ENCODE data around the gene BRD1. TPM values are rescaled to one million over a fixed set of nuclear protein-coding genes. Genes with fewer than 3 reads are reported as not detected.
"Not testable (repeated sequence)": the region's sequence is repeated elsewhere in the genome, so short reads cannot be mapped to it uniquely, and the experiment has no call there.

BRD1 gene
- total RNA-seq, 2 experiments from 2014 or later: 29.1 to 31.2 TPM

DNA sequence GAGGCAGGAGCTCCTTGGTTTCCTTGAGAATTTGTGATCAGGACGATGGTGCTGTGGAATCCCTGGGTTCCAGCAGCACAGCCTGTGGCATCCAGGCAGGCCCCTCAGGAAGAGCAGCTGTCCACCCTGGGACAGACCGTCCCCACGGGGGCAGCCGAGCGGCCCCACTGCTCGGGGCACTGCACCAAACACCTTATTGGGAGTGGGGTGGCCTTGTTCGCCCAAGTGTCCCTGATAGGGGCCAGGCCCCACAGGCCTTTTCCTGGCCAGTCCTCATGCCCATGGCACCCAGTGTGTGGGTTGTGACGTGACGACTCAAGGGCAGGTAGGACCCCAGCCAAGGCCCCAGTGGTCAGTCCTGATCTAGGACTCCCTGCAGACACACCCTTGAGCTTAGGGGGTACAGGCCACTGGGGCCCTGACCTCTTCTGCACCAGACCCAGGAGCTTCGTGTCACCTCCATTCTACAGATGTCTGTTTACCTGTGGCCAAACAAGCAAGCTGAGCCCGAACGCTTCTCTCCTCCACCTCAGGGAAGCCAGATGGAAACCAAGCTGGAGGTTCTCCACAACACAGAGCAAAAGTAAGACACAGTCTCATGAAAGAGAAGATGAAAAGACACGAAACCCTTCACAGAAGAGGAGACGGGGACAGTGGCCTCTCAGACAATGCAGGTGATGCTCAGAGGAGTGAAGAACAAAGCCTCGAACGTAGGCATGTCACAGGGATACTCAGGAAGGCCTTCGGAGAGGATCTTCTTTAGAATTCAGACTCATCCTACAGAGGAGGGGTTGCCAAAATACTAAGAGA, 1.6 kb upstream of the BRD1 start:
- ChIA-PET CTCF (no interaction called here), POLR2A (interaction anchor here (0.7 to 1.1 kb wide), 2 partner anchors 9 to 10 kb away, joined by 3 to 6 read pairs; no protein-coding TSS in a partner anchor)

DNA sequence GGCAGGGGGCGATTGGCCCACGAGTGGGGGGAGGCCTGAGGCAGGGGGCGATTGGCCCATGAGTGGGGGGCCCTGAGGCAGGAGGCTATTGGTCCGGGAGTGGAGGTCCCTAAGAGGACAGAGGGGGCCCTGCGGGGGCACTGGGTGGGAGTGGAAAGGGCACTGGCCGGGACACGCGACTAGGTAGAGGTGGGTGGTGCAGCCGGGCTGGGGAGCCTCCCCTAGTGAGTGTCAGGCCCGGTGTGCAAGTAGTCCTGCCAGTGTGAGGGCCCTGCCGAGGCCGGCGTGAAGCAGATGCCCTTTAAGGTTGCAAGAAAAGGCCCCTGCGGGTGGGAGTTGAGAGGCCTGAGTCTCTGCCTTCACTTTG, 909 bp upstream of the BRD1 start:
- CTCF ChIA-PET: no interaction called here
- POLR2A ChIA-PET: interaction anchor here (1.1 kb wide), 1 partner anchor 10 kb away, joined by 6 read pairs; no protein-coding TSS in a partner anchor

DNA sequence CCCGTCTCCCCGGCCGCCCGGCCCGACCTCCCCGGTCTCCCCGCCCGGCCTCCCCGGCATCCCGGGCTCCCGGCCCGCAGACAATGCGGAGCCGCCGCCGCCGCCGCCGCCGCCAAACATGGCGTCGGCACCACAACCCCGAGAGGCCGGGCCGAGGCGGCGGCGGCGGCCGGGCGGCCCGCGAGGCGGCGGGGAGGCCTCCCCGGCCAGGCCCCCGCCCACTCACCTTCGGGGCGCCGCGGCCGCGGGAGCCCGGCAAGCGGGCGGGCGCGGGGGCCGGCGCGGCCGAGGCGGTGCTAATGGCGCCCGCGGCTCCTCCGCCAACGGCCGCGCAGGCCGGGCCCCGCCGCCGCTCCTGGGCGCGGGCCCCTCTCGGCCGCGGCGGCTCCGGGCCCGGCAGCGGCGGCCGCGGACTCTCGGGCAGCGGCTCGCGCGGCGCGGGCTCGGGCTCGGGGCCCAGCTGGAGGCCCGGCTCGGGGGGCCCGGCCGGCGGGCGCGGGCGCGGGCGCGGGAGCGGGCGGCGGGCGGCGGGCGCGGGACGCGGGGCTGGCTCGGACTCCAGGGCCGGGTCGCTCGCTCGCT, 311 bp downstream of the BRD1 start:
- CTCF ChIA-PET: no interaction called here
- POLR2A ChIA-PET: no interaction called here

DNA sequence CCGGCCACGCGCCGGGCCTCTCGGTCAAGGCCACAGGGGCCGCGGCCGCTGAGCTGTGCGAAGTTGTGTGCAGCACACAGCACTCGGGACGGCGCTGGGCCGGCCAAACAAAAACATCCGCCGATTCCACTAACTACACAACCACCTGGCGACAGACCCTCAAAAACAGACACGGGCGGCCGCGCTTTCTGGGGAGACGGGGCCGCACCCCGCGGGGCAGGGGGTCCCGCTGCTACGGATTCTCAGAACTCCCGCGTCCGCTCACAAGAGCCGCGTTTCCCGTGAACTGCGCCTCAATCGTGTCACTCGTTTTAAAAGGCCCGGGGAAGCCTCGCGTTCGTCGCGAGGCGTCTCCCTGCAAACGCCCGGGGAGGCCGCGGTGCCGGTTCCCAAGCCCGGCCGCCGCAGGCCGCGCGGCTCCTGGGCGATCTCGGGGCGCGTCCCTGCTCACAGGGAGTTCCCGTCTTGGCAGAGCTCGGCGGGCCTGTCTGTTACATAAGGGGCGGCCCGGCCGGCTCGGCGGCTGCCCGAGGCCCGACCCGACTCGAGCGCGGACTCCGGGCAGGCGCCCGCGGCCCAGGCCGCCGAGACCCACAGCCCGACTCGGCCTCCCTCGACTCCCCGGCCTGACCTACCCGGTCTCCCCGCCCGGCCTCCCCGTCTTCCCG, 936 bp downstream of the BRD1 start:
- CTCF ChIA-PET: interaction anchor here (0.9 kb wide), 2 partner anchors 21 to 59 kb away, joined by 3 to 4 read pairs; no protein-coding TSS in a partner anchor
- POLR2A ChIA-PET: interaction anchor here (0.9 to 1.6 kb wide), 4 partner anchors 11 to 145 kb away, joined by 3 to 6 read pairs (median 4); no protein-coding TSS in a partner anchor

DNA sequence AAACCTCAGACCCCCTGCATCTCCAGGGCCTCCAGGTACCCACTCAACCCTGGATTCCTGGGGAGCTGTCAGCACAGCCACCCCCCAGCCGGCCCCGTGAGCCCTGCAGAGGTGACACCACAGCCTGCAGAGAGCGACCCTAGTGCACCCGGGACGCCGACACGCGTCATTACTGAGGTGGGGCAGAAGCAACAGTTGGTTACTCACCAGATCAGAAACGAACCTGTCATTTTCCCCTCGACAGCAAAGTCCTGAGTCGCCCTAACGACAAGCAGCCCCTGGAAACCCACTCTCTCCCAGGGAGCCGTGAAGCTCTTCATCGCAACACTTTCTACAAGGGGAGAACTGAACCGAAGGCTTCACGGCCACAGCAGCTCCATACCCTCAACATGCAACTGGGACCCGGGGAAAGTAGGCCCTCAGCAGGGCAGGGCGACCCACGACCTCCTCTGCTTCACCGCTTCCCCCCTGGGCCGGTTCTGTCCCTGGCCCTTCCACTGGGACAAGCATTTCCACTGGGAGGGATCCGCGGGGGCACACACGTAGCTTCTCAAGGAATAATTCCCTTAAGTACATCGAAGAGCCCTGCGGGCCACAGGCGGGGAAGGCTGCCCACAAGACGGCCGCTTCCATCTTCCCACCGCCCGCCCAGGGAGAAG, 1.6 kb downstream of the BRD1 start:
- ChIA-PET POLR2A (interaction anchor here (0.9 to 1.6 kb wide), 4 partner anchors 12 to 146 kb away, joined by 3 to 6 read pairs (median 4); no protein-coding TSS in a partner anchor), CTCF (interaction anchor here (0.9 kb wide), 2 partner anchors 20 to 59 kb away, joined by 3 to 4 read pairs; no protein-coding TSS in a partner anchor)

DNA sequence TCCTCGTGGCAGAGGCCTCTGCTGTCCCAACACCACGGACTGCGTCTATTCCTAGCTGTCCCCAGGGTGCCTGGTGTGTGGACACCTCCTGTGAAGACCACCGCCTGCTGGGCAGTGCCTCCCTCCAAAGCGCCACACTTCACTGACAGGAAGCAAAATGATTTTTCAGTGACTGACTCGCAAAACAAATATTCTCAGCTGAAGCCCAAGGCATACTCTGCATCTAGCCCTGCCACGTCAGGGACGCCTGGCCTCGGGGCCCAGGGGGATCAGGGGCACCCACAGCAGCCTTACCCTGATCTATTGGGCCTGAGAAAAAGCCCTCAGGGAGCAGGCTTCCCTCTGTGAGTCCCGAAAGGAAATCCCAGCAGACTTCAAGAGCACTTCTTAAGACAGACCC, 2.2 kb downstream of the BRD1 start:
- CTCF ChIA-PET: interaction anchor here (0.9 kb wide), 1 partner anchor 58 kb away, joined by 4 read pairs; no protein-coding TSS in a partner anchor

DNA sequence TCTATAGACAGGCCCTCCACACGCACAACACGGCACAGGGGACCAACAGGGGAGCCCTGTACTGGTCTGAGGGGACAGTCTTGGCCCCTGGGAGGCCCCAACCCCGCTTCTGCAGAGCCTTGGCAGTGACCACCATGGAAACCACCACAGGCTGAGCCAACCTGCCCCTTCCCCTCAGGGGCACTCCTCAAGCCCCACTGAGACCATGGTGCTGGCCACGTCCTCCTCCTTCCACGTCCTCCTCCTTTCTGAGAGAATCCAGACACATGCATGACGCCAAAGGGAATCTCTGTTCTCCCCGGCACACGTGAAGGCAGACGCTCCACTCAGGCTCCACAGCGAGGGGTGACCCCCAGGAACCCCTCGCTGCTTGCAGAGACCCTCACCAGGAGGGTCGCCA, 2.7 kb downstream of the BRD1 start:
- ChIA-PET POLR2A (no interaction called here), CTCF (no interaction called here)

More for the DNA sequence above, 2.2 kb downstream of the BRD1 start:
- POLR2A ChIA-PET: interaction anchor here (0.9 to 1.6 kb wide), 3 partner anchors 17 to 146 kb away, joined by 3 to 6 read pairs (median 3); no protein-coding TSS in a partner anchor

DNA sequence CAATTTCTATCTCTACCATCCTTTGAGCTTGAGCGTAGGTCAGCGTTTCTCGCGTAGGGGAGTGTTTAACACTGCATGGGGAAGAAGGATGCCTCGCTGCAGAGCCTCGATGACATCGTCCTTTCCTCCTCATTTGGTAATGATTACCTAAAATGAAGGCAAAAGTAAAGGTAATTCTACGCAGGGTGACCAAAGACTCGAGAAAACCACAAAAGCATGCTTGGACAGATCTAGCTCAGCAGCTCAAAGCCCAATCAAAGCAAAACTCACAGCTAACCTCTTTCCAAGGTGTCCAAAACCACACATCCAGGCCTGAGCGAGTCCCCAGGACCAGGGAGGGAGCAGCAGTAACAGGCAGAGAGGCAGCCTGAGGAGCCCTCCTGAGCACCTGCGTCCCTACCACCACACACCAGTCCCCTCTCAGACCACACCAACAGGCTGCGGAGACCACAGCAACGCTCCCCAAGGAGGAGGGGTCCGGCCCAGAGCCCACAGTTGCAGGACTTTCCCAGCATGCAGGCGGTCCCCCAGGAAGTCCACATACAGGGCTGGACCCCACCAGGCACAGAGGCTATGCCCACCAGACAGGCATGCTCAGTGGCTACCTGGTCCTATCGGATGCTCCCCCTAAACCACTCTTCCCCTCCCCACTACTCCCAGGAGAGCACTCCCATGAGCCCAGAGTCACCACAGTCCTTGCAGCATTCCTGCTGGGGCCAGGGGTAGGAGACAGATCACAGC, 3.3 kb downstream of the BRD1 start:
- CTCF ChIA-PET: no interaction called here
- POLR2A ChIA-PET: no interaction called here

DNA sequence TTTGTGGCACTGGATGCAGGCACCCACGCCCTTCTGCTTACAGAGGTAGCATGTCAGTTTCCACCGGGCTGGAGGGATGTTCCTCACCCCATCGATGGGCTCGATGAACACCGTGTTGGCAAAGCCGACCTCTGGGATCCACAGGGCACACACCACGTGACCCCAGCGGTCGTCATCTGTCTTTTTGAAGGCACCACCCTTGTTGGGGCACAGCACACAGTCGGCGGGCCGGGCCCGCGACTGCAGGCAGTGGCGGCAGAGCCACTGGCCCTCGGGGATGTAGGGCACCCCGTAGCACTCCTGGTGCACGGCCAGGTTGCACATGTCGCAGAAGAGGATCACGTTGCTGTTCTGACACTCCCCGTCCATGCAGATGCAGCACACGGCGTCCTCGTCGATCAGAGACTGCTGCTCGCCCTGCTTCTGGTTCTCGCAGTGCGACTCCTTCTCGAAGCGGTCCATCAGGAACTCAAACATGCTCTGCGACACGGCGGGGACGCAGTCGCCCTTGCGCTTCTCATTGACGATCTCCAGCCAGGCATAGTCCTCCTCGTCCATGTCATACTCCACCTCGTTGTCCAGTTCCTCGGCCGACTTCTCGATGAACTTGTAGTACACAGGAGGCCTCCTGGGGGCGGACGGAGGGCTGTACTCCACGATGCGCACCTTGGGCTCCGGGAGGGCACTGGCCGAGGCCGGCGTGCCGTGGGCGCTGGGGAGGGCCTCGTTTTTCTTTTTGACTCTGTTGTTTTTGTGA, 4.2 kb downstream of the BRD1 start:
- CTCF ChIA-PET: no interaction called here
- POLR2A ChIA-PET: no interaction called here

DNA sequence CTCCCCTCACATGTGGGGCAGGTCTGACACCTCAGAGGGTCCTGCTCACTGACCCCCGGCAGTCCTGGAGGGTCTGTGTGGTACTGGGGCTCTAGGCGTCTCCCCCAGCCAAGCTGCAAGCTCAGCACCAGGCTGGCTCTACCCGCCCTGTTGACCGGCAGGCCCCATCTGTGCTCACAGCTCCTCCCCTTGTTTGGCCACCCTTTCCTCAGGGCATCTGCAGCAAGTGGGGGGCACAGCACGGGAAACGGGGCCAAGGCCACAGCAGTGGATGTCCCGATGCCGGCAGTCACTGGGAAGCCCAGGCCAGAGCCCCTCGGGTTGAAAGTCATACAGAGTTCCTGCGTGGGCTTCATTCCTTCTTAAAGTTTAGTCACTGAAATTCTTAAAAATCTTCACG, 5.9 kb downstream of the BRD1 start:
- POLR2A ChIA-PET: not testable (repeated sequence)
- CTCF ChIA-PET: interaction anchor here (1.3 kb wide), 1 partner anchor 18 kb away, joined by 3 read pairs; no protein-coding TSS in a partner anchor

DNA sequence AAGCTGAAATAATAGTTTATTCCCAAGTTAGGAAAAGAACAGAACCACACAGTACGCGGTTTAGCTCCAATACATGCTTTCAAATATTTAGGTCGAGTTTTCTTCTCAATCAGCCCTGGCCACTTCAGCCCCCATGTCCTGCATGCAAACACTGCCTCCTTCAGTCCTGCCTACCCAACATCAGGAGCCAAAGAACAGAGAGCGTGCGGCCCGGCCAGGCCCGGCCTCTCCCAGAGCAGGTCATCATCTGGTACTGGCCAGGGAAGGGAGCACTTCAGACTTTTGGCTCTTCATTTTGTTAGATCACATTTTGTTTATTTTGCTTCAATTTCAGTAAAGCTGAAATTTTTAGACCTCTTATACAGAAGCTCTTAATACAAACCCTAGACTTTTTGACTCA, 6.7 kb downstream of the BRD1 start:
- CTCF ChIA-PET: interaction anchor here (1.1 to 1.3 kb wide), 2 partner anchors 17 to 22 kb away, joined by 3 read pairs; no protein-coding TSS in a partner anchor
- POLR2A ChIA-PET: no interaction called here

DNA sequence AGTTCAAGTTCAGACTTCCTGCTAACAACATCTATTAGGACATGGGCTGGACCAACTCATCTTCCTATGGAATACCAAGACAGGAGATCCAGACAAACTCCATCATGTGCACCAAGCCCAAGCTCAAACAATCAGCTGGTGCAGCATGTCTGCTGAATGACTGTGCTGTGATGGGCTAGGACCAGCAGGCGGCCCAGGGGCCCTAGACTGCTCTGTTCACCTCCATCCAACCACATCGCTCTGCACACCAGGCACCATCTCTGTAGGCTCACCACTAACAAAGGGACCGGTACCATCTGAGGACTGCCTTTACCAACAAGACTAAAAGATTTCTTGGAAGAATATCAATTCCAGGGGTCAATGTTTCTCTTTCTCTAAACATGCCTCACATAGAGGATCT, 10.3 kb downstream of the BRD1 start:
- CTCF ChIA-PET: no interaction called here
- POLR2A ChIA-PET: no interaction called here

DNA sequence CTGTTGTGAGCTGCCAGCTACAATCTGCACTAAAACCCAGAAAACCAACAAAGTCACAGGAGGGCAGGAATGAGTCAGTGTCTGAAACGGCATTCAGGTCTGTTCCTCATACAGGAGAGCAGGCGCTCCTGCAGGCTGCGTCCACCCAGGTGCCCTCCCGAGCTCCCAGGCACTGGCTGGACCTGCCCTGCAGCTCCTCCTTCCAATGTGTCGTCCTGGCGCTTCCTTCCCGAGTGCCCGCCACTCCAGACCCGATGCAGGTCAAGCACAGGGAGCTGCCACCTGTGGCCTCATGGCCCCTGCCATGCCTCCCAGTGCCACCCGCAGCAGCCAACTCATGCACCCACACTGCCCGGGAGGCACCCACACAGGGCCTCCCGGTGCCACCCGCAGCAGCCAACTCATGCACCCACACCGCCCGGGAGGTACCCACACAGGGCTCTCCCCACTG, 12.0 kb downstream of the BRD1 start:
- POLR2A ChIA-PET: no interaction called here
- CTCF ChIA-PET: interaction anchor here (0.6 kb wide), 1 partner anchor 24 kb away, joined by 3 read pairs; no protein-coding TSS in a partner anchor

DNA sequence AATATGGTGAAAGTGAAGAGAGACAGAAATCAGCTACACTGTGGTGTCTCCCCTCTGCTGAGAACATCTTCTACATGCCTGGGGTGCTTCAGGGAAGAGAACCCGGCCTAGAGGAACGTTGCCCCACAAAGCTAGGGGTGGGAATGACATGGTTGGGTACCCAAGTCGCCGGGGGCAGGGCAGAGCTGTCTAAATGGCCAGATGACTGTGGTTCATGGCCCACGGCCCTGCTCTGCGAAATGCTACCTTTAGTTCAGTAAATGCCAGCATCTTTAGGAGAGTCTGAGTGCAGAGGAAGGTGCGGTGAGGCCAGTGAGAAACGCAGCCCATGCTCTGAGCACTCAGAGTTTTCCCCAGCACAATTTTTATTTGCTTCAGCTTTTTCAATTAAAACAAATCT, 12.8 kb downstream of the BRD1 start:
- POLR2A ChIA-PET: no interaction called here
- CTCF ChIA-PET: interaction anchor here (0.6 kb wide), 1 partner anchor 23 kb away, joined by 3 read pairs; no protein-coding TSS in a partner anchor

DNA sequence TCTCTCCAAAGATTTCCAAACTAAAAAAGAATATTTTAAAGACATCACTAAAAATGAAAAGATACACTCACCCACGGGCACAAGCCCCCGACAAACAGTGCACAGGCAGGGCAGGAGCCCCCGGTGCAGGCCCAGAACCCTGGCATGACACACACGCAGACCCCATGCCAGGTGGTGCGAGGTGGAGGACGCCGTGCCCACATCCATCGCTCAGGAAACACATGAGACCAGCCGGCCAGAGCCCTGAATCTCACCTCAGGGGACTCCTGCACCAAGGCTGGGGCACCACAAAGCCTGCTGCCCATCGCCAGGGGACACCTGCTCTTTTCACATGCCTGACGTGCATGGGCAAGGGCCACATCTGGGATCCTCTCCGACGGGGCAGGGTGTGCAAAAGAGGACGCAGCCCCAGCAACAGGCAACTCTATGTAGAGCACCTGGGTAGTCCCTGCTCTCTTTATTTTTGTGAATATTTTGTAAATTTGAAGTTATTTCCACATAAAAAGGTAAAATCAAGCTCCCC, 13.4 kb downstream of the BRD1 start:
- CTCF ChIA-PET: no interaction called here
- POLR2A ChIA-PET: no interaction called here

DNA sequence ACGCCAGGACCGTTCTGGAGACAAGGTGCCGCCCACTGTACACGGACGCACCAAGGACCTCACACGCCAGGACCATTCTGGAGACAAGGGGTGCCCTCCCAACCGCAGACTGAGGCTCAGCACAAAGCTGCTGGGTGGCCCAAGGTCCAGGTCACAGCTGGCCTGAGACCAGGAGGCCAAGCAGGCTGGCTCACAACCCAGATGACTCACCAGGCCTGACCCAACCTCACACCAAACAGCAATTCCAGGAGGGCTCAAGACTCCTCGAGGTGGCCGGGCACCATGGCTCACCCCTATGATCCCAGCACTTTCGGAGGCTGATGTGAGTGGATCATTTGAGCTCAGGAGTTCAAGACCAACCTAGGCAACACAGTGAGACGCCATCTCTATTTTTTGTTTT, 14.8 kb downstream of the BRD1 start:
- POLR2A ChIA-PET: no interaction called here
- CTCF ChIA-PET: no interaction called here

DNA sequence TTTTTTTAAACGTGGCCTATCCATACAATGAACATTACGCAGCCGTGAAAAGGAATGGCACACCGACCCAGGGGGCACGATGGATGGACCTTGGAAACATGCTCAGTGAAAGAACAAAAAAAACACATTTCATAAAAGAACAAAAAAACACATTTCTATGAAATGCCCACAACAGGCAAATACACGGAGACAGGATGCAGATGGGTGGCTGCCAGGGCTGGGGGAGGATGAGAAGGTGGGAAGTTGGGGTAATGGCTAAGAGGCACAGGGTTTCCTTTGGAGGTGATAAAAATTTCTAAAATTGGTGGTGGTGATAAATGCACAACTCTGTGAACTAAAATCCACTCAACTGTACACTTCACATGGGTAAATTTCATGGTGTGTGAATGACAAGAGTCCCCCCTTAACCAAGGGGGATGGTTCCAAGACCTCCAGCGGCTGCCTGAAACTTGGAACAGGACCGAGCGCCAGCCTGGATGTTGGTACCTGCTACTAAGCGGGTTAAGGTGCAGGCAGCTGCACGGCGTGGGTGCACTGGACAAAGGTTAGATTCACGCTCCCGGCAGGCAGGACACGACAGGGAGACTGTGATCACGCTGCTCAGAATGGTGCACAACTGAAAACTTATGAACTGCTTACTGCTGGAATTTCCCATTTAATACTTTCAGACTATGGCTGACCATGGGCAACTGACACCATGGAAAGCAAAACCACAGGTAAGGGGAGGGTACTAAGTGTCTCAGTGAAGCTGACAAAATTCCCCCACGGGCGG, 16.5 kb downstream of the BRD1 start:
- CTCF ChIA-PET: no interaction called here

More for the DNA sequence above, 16.5 kb downstream of the BRD1 start:
- POLR2A ChIA-PET: no interaction called here

Data from activated CD8-positive, alpha-beta memory T cell treated with anti-CD3 and anti-CD28 coated beads for 36 hours (primary cell).